Measurements from ENCODE around the gene NCF4.

Gene NCF4

GRCh38 chr22:36852056-36852973 is 8.5 kb upstream of the NCF4 start:
- TF ChIP-seq CTCF (IDR thresholded peaks at IDR 0.05) (no peak), ZFX (IDR thresholded peaks at IDR 0.05; ENCODE audit: borderline replicate concordance) (no peak)
- no peak overlapping the region for H3K27ac ChIP-seq

GRCh38 chr22:36853407-36854099 is 7.3 kb upstream of the NCF4 start:
- TF ChIP-seq CTCF (IDR thresholded peaks at IDR 0.05) = peak; percentile 82
- TF ChIP-seq ZFX (IDR thresholded peaks at IDR 0.05; ENCODE audit: borderline replicate concordance) = no peak
- H3K27ac ChIP-seq = no peak overlapping the region

- H3K27ac ChIP-seq = no peak overlapping the region
- TF ChIP-seq ZFX (IDR thresholded peaks at IDR 0.05; ENCODE audit: borderline replicate concordance) = no peak
These were observed 5.3 kb upstream of the NCF4 start for GRCh38 chr22:36855478-36855877.

- TF ChIP-seq ZFX (IDR thresholded peaks at IDR 0.05; ENCODE audit: borderline replicate concordance) = no peak
- TF ChIP-seq CTCF (IDR thresholded peaks at IDR 0.05) = peak; percentile 100
- H3K27ac ChIP-seq = no peak overlapping the region
These were observed 4.5 kb upstream of the NCF4 start for GRCh38 chr22:36856121-36856791.

GRCh38 chr22:36856792-36857135 is 4.0 kb upstream of the NCF4 start:
- no peak for TF ChIP-seq CTCF (IDR thresholded peaks at IDR 0.05)
- no peak for TF ChIP-seq ZFX (IDR thresholded peaks at IDR 0.05; ENCODE audit: borderline replicate concordance)
- no peak overlapping the region for H3K27ac ChIP-seq

- no peak for TF ChIP-seq ZFX (IDR thresholded peaks at IDR 0.05; ENCODE audit: borderline replicate concordance)
- no peak for TF ChIP-seq CTCF (IDR thresholded peaks at IDR 0.05)
- no peak overlapping the region for H3K27ac ChIP-seq
These were observed 2.6 kb upstream of the NCF4 start for GRCh38 chr22:36858156-36858555.

GRCh38 chr22:36858966-36859365 is 1.8 kb upstream of the NCF4 start:
- TF ChIP-seq ZFX (IDR thresholded peaks at IDR 0.05; ENCODE audit: borderline replicate concordance) = no peak
- TF ChIP-seq CTCF (IDR thresholded peaks at IDR 0.05) = no peak
- no peak overlapping the region for H3K27ac ChIP-seq

Data from 22Rv1 (cell line).